ENCODE data around the gene NUDT1.

Gene NUDT1

GRCh38 chr7:2242541-2243429 is 759 bp downstream of the NUDT1 start:
- Histone ChIP-seq H3K4me2 (ENCODE audit: low read length) (peak overlapping the region; percentile 99), H3K9me2 (ENCODE audit: low read depth, low read length) (no peaks in the 10 kb centered on the region), H2AFZ (ENCODE audit: low read length) (no peak overlapping the region), H3K27me3 (ENCODE audit: insufficient read depth, low read length) (no peaks in the 10 kb centered on the region), H3F3A (ENCODE audit: insufficient read depth, low read length) (0 out of 2 replicates have a peak, but pooled peaks cover 3% of the 10 kb centered on the region), H4K20me1 (ENCODE audit: insufficient read depth, low read length) (no peaks in the 10 kb centered on the region), H3K9me3 (ENCODE audit: low read length) (no peaks in the 10 kb centered on the region), H3K4me1 (ENCODE audit: insufficient read depth, low read length, severe bottlenecking) (peaks cover 52% of the 10 kb centered on the region), H3K4me3 (ENCODE audit: low read depth, low read length, poor library complexity, severe bottlenecking) (peak overlapping the region; percentile 98), H3K79me2 (ENCODE audit: insufficient read depth, low read length) (peaks cover 14% of the 10 kb centered on the region), H3K9ac (ENCODE audit: low read length) (peak overlapping the region; percentile 96), H3K36me3 (ENCODE audit: insufficient read depth, low read length) (peaks cover 20% of the 10 kb centered on the region), H3K27ac (ENCODE audit: low read depth, low read length, poor library complexity, severe bottlenecking) (peak overlapping the region; percentile 67)
- no peak for TF ChIP-seq EZH2 (IDR thresholded peaks at IDR 0.05; ENCODE audit: borderline replicate concordance, low read length)
- TF ChIP-seq CTCF (IDR thresholded peaks at IDR 0.05; ENCODE audit: low read length): no peak

- Histone ChIP-seq H3K9ac (ENCODE audit: low read length) (peak overlapping the region; percentile 96; the same call in 1 of the 2 replicates), H2AFZ (ENCODE audit: low read length) (no peak overlapping the region), H3K79me2 (ENCODE audit: insufficient read depth, low read length) (peaks cover 14% of the 10 kb centered on the region), H3K27ac (ENCODE audit: low read depth, low read length, poor library complexity, severe bottlenecking) (peak overlapping the region; percentile 20), H3K4me1 (ENCODE audit: insufficient read depth, low read length, severe bottlenecking) (peaks cover 45% of the 10 kb centered on the region), H3K4me3 (ENCODE audit: low read depth, low read length, poor library complexity, severe bottlenecking) (peak overlapping the region; percentile 98), H3K27me3 (ENCODE audit: insufficient read depth, low read length) (no peaks in the 10 kb centered on the region), H4K20me1 (ENCODE audit: insufficient read depth, low read length) (no peaks in the 10 kb centered on the region), H3K9me2 (ENCODE audit: low read depth, low read length) (no peaks in the 10 kb centered on the region), H3K9me3 (ENCODE audit: low read length) (no peaks in the 10 kb centered on the region), H3K36me3 (ENCODE audit: insufficient read depth, low read length) (peaks cover 13% of the 10 kb centered on the region), H3F3A (ENCODE audit: insufficient read depth, low read length) (no peaks in the 10 kb centered on the region), H3K4me2 (ENCODE audit: low read length) (peak overlapping the region; percentile 99)
- TF ChIP-seq EZH2 (IDR thresholded peaks at IDR 0.05; ENCODE audit: borderline replicate concordance, low read length) (no peak), CTCF (IDR thresholded peaks at IDR 0.05; ENCODE audit: low read length) (no peak)
These were observed 1.4 kb downstream of the NUDT1 start for GRCh38 chr7:2243458-2243857.

- no peak for TF ChIP-seq CTCF (IDR thresholded peaks at IDR 0.05; ENCODE audit: low read length)
- no peak for TF ChIP-seq EZH2 (IDR thresholded peaks at IDR 0.05; ENCODE audit: borderline replicate concordance, low read length)
- H3K9ac ChIP-seq (ENCODE audit: low read length): peak overlapping the region; percentile 11; the same call in 1 of the 2 replicates
- H3K36me3 ChIP-seq (ENCODE audit: insufficient read depth, low read length): peaks cover 3% of the 10 kb centered on the region
- no peaks in the 10 kb centered on the region for H3K9me2 ChIP-seq (ENCODE audit: low read depth, low read length)
- H2AFZ ChIP-seq (ENCODE audit: low read length): no peak overlapping the region
- peak overlapping the region; percentile 19; the same call in 1 of the 2 replicates for H3K4me2 ChIP-seq (ENCODE audit: low read length)
- peaks cover 14% of the 10 kb centered on the region for H3K79me2 ChIP-seq (ENCODE audit: insufficient read depth, low read length)
- H3F3A ChIP-seq (ENCODE audit: insufficient read depth, low read length): no peaks in the 10 kb centered on the region
- H3K27ac ChIP-seq (ENCODE audit: low read depth, low read length, poor library complexity, severe bottlenecking): peak overlapping the region; percentile 5
- H3K4me1 ChIP-seq (ENCODE audit: insufficient read depth, low read length, severe bottlenecking): peaks cover 45% of the 10 kb centered on the region
- no peaks in the 10 kb centered on the region for H3K9me3 ChIP-seq (ENCODE audit: low read length)
- H3K4me3 ChIP-seq (ENCODE audit: low read depth, low read length, poor library complexity, severe bottlenecking): peak overlapping the region; percentile 8
- H4K20me1 ChIP-seq (ENCODE audit: insufficient read depth, low read length): no peaks in the 10 kb centered on the region
- H3K27me3 ChIP-seq (ENCODE audit: insufficient read depth, low read length): no peaks in the 10 kb centered on the region
These were observed 2.5 kb downstream of the NUDT1 start for GRCh38 chr7:2244404-2244995.
